Neural progenitor cell (in vitro differentiated cells): ENCODE results near the gene PIGL. TPM values are rescaled to one million over a fixed set of nuclear protein-coding genes. Genes with fewer than 3 reads are reported as not detected.

Experiments used
- DNase-seq: peaks from one replicate; pipeline ENCODE4 v3.0.0-alpha.2; 2016; ENCODE audit warnings: low spot score
- H2AFZ ChIP-seq: fragments of 200-600 bp; sonication (generic); replicated peaks from 2 replicates; pipeline ENCODE4 v1.6.1; 2016; ENCODE audit warnings: antibody characterized with exemption
- H3F3A ChIP-seq: fragments of 200-600 bp; sonication (generic); 2 replicates; pipeline ENCODE4 v1.6.1; 2016; ENCODE audit warnings: antibody characterized with exemption, low read depth
- H3K27ac ChIP-seq: fragments of 200-600 bp; sonication (generic); 2 replicates; pipeline ENCODE4 v1.5.1; 2016; ENCODE audit warnings: mild to moderate bottlenecking
- H3K27me3 ChIP-seq: fragments of 200-600 bp; sonication (generic); 2 replicates; pipeline ENCODE4 v1.6.1; 2016; ENCODE audit warnings: mild to moderate bottlenecking, moderate library complexity
- H3K36me3 ChIP-seq: fragments of 200-600 bp; sonication (generic); 2 replicates; pipeline ENCODE4 v1.5.1; 2016
- H3K4me1 ChIP-seq: fragments of 200-600 bp; sonication (generic); 2 replicates; pipeline ENCODE4 v1.6.1; 2016; ENCODE audit warnings: mixed run types
- H3K4me2 ChIP-seq: fragments of 200-600 bp; sonication (generic); 2 replicates; pipeline ENCODE4 v1.6.1; 2016
- H3K4me3 ChIP-seq: fragments of 200-600 bp; sonication (generic); 2 replicates; pipeline ENCODE4 v1.5.1; 2016
- H3K79me2 ChIP-seq: fragments of 200-600 bp; sonication (generic); 2 replicates; pipeline ENCODE4 v1.6.1; 2016; ENCODE audit warnings: low read depth
- H3K9ac ChIP-seq: fragments of 200-600 bp; sonication (generic); 2 replicates; pipeline ENCODE4 v1.6.1; 2016
- H3K9me3 ChIP-seq: fragments of 200-600 bp; sonication (generic); 2 replicates; pipeline ENCODE4 v1.5.1; 2016; ENCODE audit warnings: low read depth
- H4K20me1 ChIP-seq: fragments of 200-600 bp; sonication (generic); 2 replicates; pipeline ENCODE4 v1.6.1; 2016; ENCODE audit warnings: low read depth
- H3K27ac Mint-ChIP-seq: 3 replicates; pipeline ENCODE4 v1.8.0; 2021; ENCODE audit warnings: mixed read lengths
- H3K27me3 Mint-ChIP-seq: 2 replicates; pipeline ENCODE4 v1.8.0; 2022; ENCODE audit warnings: low read depth, mild to moderate bottlenecking, inconsistent platforms, moderate library complexity, mixed read lengths; ENCODE audit not compliant: insufficient read depth
- H3K36me3 Mint-ChIP-seq: 3 replicates; pipeline ENCODE4 v1.8.0; 2021; ENCODE audit warnings: mixed read lengths
- H3K4me1 Mint-ChIP-seq: 3 replicates; pipeline ENCODE4 v1.8.0; 2021; ENCODE audit warnings: mixed read lengths
- H3K4me3 Mint-ChIP-seq: 3 replicates; pipeline ENCODE4 v1.8.0; 2021; ENCODE audit warnings: mild to moderate bottlenecking, moderate library complexity, mixed read lengths
- H3K9me3 Mint-ChIP-seq: 3 replicates; pipeline ENCODE4 v1.8.0; 2020; ENCODE audit warnings: mixed read lengths
- CTCF ChIP-seq: fragments of 200-600 bp; sonication (generic); IDR thresholded peaks from 2 replicates; pipeline ENCODE4 v1.5.1; 2017; ENCODE audit warnings: antibody characterized with exemption, mild to moderate bottlenecking
- EZH2 ChIP-seq: fragments of 200-600 bp; sonication (generic); IDR thresholded peaks from 2 replicates; pipeline ENCODE4 v1.6.1; 2017; ENCODE audit warnings: antibody characterized with exemption, mild to moderate bottlenecking, moderate library complexity
- EZH2phosphoT487 ChIP-seq: fragments of 200-600 bp; sonication (generic); IDR thresholded peaks from 2 replicates; pipeline ENCODE4 v1.6.1; 2017; ENCODE audit warnings: antibody characterized with exemption
- total RNA-seq: library from RNA; depleted of rRNA; stranded (reverse); fragments of >200 nt; gene quantifications from 2 replicates; pipeline ENCODE4 v1.2.3, GENCODE V29; 2015; ENCODE audit warnings: low replicate concordance

PIGL gene
- total RNA-seq, 1 donor from 2014 or later, result 57.0 TPM

DNA sequence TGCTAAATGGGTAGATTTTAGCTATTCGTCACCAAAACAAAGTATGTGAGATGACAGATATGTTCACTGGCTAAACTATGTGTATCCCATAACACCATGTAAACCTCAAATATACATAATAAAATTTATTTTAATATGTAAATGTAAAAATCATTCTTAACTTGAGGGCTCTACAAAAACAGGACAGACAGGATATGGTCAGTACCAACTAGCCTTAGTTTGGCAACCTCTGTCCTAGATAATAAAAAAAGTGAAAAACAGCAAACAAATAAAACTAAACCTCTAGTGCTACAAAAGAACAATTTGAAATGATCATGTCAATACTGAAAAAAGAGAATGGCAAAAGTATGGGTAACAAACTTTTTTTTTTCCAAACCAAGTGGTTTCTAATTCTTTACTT, 35.4 kb upstream of the PIGL start:
- peaks cover 12% of the 10 kb centered on the region for H3K9me3 Mint-ChIP-seq
- H3K27ac Mint-ChIP-seq, result no peak overlapping the region
- Histone ChIP-seq H3F3A (no peaks in the 10 kb centered on the region), H3K79me2 (peaks cover 90% of the 10 kb centered on the region), H3K4me3 (no peak overlapping the region), H3K9me3 (no peaks in the 10 kb centered on the region), H3K9ac (no peak overlapping the region), H3K36me3 (peaks cover 17% of the 10 kb centered on the region), H3K27ac (no peak overlapping the region), H3K27me3 (no peaks in the 10 kb centered on the region), H4K20me1 (peaks cover 5% of the 10 kb centered on the region), H2AFZ (no peak overlapping the region), H3K4me1 (no peaks in the 10 kb centered on the region), H3K4me2 (no peak overlapping the region)
- H3K4me3 Mint-ChIP-seq, result no peak overlapping the region
- TF ChIP-seq EZH2, result no peak
- TF ChIP-seq EZH2phosphoT487, result no peak
- no peak for TF ChIP-seq CTCF
- H3K27me3 Mint-ChIP-seq, result no peaks in the 10 kb centered on the region
- no peak for DNase-seq
- no peaks in the 10 kb centered on the region for H3K4me1 Mint-ChIP-seq
- peaks cover 58% of the 10 kb centered on the region for H3K36me3 Mint-ChIP-seq

DNA sequence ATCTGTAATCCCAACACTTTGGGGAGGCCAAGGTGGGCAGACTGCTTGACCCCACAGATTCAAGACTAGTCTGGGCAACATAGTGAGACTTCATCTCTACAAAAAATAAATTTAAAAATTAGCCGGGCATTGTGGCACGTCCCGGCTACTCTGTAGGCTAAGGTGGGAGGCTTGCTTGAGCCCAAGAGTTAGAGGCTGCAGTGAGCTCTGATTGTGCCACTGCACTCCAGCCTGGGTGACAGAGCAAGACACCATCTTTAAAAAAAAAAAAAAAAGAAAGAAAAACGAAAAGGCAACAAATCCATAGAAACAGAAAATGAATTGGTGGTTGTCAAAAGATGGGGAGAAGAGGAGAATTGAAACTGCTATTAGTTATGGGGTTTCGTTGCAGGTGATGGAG, 29.4 kb upstream of the PIGL start:
- TF ChIP-seq EZH2, result no peak
- peaks cover 53% of the 10 kb centered on the region for H3K36me3 Mint-ChIP-seq
- no peak overlapping the region for H3K27ac ChIP-seq

DNA sequence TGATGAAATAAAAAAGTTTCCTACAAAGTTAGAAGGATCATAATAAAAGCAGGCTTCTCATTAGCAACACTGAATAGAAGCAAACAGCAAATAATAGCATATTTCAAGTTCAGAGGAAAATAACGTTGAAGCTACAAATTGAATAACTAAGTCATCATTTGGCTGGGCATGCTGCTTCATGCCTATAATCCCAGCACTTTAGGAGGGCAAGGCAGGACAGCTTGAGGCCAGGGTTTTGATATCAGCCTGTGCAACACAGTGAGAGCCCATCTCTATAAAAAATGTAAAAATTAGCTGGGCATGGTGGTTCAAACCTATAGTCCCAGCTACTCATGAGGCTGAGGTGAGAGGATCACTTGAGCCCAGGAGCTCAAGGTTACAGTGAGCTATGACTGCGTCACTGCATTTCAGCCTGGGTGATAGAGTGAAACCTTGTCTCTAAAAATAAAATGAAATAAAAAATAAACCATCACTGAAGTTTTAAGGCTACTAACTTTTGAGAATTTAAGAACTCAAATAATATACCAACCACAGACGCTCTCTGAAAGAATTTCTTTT, 27.1 kb upstream of the PIGL start:
- Histone ChIP-seq H3K27ac (no peak overlapping the region), H3K4me3 (no peak overlapping the region), H3K4me1 (peaks cover 6% of the 10 kb centered on the region), H3K9ac (no peak overlapping the region), H3K27me3 (no peaks in the 10 kb centered on the region), H3K36me3 (peaks cover 8% of the 10 kb centered on the region), H3K9me3 (no peaks in the 10 kb centered on the region), H3K79me2 (peaks cover 87% of the 10 kb centered on the region), H3F3A (peaks cover 5% of the 10 kb centered on the region), H2AFZ (no peak overlapping the region), H3K4me2 (no peak overlapping the region), H4K20me1 (peaks cover 24% of the 10 kb centered on the region)
- H3K9me3 Mint-ChIP-seq, result no peaks in the 10 kb centered on the region
- no peak for TF ChIP-seq EZH2phosphoT487
- no peak for TF ChIP-seq CTCF
- TF ChIP-seq EZH2, result no peak
- H3K27ac Mint-ChIP-seq, result no peak overlapping the region
- H3K4me1 Mint-ChIP-seq, result peaks cover 5% of the 10 kb centered on the region
- no peak for DNase-seq
- no peak overlapping the region for H3K4me3 Mint-ChIP-seq
- no peaks in the 10 kb centered on the region for H3K27me3 Mint-ChIP-seq
- peaks cover 48% of the 10 kb centered on the region for H3K36me3 Mint-ChIP-seq

More for the DNA sequence above, 29.4 kb upstream of the PIGL start:
- no peak overlapping the region for H3K4me3 Mint-ChIP-seq
- H3K4me1 Mint-ChIP-seq, result peaks cover 5% of the 10 kb centered on the region
- Histone ChIP-seq H3K36me3 (peaks cover 24% of the 10 kb centered on the region), H2AFZ (no peak overlapping the region), H3K9me3 (no peaks in the 10 kb centered on the region), H3K4me1 (peaks cover 6% of the 10 kb centered on the region), H4K20me1 (peaks cover 24% of the 10 kb centered on the region), H3K9ac (no peak overlapping the region), H3K4me2 (no peak overlapping the region), H3K79me2 (peaks cover 96% of the 10 kb centered on the region), H3K4me3 (no peak overlapping the region), H3F3A (peaks cover 5% of the 10 kb centered on the region), H3K27me3 (no peaks in the 10 kb centered on the region)
- H3K27me3 Mint-ChIP-seq, result no peaks in the 10 kb centered on the region
- no peak for DNase-seq
- H3K27ac Mint-ChIP-seq, result no peak overlapping the region
- no peaks in the 10 kb centered on the region for H3K9me3 Mint-ChIP-seq

GRCh38 chr17:16190703-16191360, 26.2 kb upstream of the PIGL start:
- no peak overlapping the region for H3K4me3 ChIP-seq
- H3K9ac ChIP-seq, result no peak overlapping the region
- peaks cover 25% of the 10 kb centered on the region for H4K20me1 ChIP-seq
- H3K27me3 ChIP-seq, result no peaks in the 10 kb centered on the region
- Mint-ChIP-seq H3K9me3 (no peaks in the 10 kb centered on the region), H3K4me1 (peaks cover 5% of the 10 kb centered on the region), H3K4me3 (no peak overlapping the region), H3K27ac (peak overlapping the region; percentile 42), H3K27me3 (no peaks in the 10 kb centered on the region), H3K36me3 (peaks cover 43% of the 10 kb centered on the region)
- DNase-seq, result no peak
- H3K79me2 ChIP-seq, result peaks cover 89% of the 10 kb centered on the region
- no peak overlapping the region for H3K4me2 ChIP-seq
- H2AFZ ChIP-seq, result no peak overlapping the region
- H3K36me3 ChIP-seq, result peaks cover 7% of the 10 kb centered on the region
- no peaks in the 10 kb centered on the region for H3K9me3 ChIP-seq
- no peak overlapping the region for H3K27ac ChIP-seq
- peaks cover 6% of the 10 kb centered on the region for H3K4me1 ChIP-seq
- peaks cover 5% of the 10 kb centered on the region for H3F3A ChIP-seq
- TF ChIP-seq EZH2 (no peak), EZH2phosphoT487 (no peak), CTCF (no peak)
